OCI-LY3 (cell line): ENCODE measurements around the gene ETV6.

Source experiments
- EZH2phosphoT487 ChIP-seq: fragments of 200-600 bp; shearing (Covaris generic); IDR thresholded peaks from 2 replicates; pipeline ENCODE4 v1.6.1; 2018; ENCODE audit warnings: antibody characterized with exemption, mixed run types, low read depth
- TF ChIP-seq, protein P1 (sequence below): fragments of 200-600, 300-600 bp; sonication (generic); IDR thresholded peaks from 2 replicates; pipeline ENCODE4 v1.5.1; 2014; ENCODE audit warnings: antibody characterized with exemption, low read length, low read depth

GRCh38 chr12:11846488-11846887 is 197.0 kb downstream of the ETV6 start:
- TF ChIP-seq, protein P1, sequence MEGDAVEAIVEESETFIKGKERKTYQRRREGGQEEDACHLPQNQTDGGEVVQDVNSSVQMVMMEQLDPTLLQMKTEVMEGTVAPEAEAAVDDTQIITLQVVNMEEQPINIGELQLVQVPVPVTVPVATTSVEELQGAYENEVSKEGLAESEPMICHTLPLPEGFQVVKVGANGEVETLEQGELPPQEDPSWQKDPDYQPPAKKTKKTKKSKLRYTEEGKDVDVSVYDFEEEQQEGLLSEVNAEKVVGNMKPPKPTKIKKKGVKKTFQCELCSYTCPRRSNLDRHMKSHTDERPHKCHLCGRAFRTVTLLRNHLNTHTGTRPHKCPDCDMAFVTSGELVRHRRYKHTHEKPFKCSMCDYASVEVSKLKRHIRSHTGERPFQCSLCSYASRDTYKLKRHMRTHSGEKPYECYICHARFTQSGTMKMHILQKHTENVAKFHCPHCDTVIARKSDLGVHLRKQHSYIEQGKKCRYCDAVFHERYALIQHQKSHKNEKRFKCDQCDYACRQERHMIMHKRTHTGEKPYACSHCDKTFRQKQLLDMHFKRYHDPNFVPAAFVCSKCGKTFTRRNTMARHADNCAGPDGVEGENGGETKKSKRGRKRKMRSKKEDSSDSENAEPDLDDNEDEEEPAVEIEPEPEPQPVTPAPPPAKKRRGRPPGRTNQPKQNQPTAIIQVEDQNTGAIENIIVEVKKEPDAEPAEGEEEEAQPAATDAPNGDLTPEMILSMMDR: no peak
- TF ChIP-seq EZH2phosphoT487: no peak
